Measurements from ENCODE around the gene DCAF12.
"Not testable (repeated sequence)": the region's sequence is repeated elsewhere in the genome, so short reads cannot be mapped to it uniquely, and the experiment has no call there.

Gene DCAF12

DNA sequence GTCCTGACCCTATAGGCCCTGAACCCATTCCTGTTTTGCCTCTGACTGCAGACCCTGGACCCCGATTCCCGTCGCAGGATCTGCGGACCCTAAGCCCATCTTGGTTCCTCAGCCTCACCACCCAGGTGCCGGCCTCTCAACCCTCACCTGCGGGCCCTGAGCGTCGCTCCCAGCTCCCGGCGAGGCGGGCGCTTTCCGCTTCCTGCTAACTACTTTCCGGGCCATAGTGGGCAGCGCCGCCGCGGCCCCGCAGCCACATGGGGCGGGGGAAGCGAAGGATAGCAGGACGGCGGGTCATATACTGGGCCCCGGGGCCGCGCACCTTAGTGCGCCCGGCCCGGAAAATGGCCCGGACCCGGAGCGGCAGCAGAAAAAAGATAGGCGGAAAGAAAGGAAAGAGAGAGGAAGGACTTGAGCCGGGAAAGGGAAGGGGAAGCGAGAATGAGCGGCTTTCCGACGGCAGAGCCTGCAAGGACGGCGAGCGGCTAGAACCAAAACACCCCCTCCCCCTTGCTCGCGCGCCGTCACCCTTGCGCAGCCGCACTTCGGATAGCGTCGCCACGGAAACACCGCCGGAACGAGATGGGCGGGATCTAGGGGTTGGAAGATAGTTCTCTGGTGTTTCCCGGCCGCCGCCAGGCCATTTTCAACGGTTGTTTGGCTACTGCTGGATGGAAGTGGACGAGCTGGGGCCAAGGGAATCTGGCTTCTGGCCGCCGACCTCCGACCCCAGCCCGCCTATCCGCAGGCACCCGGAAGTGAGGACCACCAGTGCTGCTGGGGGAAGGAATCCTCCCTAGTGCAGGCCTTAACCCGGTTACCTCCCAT lies at the start of gene DCAF12:
Gene DCAF12 (minus strand): TSS at position 492 of the 828 bp plus-strand sequence. CDS start 267 bp downstream, at position 225.
- DNase-seq (ENCODE audit: low read depth), result peak; percentile 77

DNA sequence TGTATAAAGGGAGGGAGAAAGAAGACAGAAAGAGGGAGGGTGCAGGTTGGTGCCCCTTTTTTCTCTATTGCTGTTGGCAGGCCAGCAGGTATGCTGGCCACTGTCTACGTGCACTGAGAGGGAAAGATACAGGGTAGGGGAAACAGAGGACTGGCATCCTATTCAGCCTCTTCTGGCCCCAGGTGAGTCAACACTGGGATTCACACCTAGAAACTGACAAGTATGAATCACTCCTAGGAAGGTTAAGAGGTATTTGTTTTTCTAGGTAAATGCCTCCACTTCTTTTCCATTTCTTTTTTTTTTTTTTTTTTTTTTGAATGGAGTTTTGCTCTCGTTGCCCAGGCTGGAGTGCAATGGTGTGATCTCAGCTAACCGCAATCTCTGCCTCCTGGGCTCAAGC lies 49.6 kb upstream of the DCAF12 start:
- no peak for DNase-seq (ENCODE audit: low read depth)

DNA sequence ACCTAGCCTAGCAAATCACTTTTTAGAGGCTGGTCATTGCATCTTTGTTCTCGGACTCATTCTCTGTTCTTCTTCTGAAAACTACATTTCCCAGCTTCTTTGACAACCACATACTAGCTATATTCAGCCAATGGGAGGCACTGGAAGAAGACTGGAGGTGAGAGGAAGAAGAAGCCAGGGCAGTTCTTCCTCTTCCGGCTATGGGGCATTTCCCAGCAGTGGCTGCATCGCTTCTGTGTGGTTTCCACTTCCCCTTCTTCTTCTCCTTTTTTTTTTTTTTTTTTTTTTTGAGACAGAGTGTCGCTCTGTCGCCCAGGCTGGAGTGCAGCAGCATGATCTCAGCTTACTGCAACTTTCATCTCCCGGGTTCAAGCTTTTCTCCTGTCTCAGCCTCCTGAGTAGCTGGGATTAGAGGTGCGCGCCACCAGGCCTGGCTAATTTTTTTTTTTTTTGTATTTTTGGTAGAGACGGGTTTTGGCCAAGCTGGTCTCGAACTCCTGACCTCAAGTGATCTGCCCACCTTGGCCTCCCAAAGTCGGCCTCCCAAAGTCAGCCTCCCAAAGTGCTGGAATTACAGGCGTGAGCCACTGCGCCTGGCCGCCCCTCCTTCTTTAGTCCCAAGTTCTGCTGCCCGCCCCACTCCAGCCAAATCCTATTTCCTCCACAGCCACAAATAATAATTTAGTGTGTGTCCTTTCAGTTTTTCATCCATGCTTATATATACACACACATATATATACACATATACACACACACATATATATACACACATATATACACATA lies 45.4 kb upstream of the DCAF12 start:
- peak; percentile 36 for DNase-seq (ENCODE audit: low read depth)

DNA sequence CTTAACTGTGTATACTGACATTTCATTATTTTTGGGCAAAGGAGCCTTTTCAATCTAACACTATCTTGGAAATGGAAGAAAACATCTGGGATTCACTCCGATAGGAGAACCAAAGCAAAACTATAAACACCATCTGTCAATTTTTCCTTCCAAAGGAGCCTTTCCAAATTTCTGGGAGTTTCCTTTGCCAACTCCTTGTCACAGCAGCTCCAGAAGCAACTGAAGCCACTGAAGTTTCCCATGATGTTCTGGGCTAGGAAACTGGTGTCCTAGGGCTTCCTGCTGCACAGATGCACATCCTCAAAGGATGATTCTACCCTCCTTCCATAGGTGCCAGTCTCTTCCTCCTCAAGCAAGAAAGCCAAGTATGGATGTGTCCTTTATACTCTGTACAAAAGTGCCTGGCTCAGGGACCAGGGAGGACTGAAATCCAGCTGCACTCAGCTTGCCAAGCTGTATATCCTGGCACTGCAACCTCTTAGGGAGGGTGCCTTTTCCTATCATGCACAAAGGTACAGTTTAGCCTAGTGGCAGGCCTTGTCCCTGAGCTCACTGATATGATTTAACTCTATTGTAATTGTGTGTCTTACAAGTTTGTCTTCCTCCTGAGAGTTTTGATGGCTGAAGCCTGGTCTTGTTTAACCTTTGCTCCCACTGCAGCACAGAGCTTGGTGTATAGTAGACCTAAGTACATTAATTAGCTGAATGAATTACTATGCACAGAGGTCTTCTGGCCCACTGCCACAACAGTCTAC lies 43.9 kb upstream of the DCAF12 start:
- DNase-seq (ENCODE audit: low read depth), result no peak

DNA sequence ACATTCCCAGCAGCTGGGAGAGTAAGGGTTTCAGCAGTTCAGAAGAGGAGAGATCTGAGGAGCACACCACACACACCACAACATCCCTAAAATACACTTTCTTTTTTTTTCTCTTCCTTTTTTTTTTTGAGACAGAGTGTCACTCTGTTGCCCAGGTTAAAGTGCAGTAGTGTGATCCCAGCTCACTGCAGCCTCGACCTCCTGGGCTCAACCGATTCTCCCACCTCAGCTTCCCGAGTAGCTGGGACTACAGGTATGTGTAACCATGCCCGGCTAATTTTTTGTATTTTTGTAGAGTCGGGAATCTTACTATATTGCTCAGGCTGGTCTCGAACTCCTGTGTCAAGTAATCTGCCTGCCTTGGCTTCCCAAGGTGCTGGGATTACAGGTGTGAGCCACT lies 42.6 kb upstream of the DCAF12 start:
- no peak for DNase-seq (ENCODE audit: low read depth)

DNA sequence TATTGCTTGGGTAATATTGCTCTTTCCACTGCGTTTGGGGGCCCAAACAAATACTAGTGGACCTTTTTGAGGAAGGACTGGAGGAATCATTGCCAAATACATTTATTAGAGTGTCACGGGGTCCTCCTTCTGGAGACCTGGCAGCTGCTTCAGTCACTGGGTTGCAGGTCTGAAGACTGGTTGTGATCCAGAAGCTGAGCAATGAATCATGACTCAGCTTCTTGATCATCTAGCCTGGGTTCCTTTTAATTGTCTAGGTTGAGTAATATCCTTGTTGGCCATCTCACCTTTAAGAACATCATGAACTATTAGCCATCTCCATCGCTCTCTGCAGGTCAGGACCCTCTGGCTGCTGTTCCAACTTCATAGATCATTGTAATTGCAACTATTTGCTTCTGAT lies 36.9 kb upstream of the DCAF12 start:
- no peak for DNase-seq (ENCODE audit: low read depth)

DNA sequence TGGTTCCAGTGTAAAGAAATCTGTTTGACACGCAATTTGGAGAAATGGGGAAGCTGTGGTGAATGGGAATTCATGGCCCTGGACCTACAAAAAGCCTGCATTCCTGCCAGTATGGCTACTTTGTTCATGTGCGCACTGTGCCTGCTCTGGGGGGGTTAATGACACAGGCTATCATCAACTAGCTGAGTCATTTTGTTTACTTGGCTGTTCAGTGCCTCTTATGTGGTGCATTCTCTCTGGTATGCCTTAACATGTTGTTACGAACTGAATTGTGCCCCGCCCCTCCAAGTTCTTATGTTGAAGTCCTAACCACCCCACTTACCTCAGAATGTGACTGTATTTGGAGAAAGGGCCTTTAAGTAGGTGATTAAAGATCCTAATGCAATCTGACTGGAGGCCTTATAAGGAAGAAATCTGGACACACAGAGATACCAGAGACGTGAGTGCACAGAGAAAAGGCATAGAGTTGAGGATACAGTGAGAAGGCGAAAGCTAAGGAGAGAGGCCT lies 31.9 kb upstream of the DCAF12 start:
- no peak for DNase-seq (ENCODE audit: low read depth)

DNA sequence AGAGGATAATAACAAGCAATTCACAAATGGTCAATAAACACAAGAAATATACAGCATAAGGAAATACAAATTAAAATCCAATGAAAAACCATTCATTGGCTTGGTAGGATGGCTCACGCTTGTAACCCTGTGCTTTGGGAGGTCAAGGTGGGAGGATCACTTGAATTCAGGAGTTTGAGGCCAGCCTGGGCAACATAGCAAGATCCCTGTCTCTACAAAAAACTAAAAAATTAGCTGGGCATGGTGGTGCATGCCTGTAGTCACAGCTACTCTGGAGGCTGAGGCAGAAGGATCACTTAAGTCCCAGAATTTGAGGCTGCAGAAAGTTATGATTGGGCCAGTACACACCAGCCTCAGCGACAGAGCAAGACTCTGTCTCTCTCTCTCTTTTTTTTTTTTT lies 31.4 kb upstream of the DCAF12 start:
- no peak for DNase-seq (ENCODE audit: low read depth)

DNA sequence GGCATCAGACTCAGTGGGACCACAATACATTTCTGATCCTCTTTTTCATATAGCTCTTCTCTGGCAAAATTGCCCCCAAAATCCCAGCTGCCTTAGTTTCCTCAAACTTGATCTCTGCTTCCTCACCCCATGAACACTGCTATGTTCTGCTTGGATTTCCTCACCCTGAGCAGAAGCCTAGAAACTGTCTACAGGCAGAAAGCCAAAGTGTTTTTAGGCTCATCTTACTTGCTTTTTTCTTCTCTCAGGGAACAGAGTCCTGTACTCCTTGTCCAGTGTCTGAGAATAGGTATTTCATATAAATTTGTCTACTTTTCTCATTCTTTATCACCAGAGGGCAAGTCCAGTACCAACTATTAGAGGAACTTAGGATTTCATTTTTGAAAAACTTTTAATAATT lies 30.8 kb upstream of the DCAF12 start:
- no peak for DNase-seq (ENCODE audit: low read depth)

DNA sequence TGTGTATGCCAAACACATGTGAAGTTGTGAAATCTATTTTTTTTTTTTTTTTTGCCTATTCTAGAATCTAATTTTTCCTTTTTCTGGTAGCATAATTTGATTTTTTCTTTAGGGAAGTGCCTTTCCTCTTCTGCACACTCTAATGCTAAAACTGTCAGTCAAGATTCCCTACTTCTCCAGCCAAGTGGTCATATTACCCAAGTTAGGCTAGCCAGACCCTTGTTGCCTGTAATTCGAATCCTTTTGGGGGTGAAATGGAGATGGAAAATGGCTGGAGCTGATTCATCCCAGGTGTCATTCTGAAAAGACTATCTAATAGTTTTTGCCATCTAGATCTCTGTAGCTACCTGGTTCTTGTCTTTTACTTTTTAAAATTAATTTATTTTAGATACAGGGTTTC lies 27.6 kb upstream of the DCAF12 start:
- DNase-seq (ENCODE audit: low read depth), result no peak

DNA sequence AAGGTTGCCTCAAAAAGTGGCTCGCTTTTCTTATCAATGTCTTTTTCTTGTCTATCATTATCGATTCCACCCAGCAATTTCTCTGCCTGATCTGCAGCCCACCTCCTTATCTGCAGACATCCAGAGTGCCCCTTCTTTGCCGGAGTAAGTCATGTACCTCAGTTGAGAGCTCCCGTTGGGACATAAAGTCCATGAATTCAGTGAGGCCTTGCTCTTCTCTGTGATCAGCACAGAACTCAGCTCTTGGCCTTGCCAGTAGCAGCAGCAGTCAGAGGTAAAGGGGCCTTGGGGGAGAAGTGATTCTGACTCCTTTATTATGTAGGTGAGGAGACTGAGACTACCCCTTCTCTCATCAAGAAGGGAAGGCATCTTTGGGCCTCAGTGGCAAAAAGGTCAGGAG lies 24.9 kb upstream of the DCAF12 start:
- DNase-seq (ENCODE audit: low read depth), result no peak

DNA sequence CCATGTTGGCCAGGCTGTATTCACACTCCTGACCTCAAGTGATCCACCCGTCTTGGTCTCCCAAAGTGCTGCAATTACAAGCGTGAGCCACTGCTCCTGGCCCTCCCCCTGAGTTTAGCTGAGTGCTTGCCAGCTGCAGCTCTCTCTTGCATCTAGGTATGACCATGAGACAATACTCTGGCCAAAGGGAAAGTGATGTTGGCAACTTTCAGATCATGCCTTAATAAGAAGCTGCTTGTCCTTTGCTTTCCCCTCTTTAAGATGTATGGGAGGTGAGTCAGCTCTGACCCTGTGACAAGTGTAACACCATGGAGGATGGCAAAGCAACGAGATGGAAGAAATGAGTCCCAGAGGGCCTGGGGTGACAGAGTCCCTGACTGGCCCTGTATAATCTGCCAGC lies 18.7 kb upstream of the DCAF12 start:
- DNase-seq (ENCODE audit: low read depth), result no peak

DNA sequence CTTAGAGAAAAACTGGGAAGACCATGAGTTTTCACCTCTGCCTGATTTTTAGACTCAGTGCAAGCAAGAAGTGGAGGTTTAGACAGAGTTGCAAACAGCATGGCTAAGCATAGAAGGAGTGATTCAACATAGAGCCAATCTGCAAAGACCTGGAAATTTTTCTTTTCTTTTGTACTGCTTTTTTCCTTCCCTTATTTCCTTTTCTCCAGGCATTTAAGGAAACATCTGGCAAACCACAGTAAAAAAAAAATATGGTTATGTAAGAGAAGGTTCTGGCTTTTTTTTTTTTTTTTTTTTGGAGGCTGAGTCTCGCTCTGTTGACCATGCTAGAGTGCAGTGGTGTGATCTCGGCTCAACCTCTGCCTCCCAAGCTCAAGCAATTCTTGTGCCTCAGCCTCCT lies 16.6 kb upstream of the DCAF12 start:
- no peak for DNase-seq (ENCODE audit: low read depth)

DNA sequence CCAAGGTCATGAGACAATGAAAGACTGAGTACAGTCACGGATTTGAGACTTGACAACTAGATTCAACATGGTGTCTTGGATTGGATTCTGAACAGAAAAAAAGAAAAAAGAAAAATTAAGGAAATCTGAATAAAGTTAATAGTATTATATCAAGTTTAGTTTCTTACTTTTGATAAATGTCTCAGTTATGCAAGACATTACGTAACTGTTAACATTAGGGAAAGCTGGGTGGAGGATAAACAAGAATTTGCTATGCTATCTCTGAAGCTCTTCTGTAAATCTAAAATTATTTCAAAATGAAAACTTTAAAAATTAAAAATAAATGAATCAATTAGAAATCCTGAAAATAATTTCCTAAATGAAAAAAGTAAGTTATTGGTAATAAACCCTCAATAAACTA lies 14.4 kb upstream of the DCAF12 start:
- DNase-seq (ENCODE audit: low read depth), result no peak

DNA sequence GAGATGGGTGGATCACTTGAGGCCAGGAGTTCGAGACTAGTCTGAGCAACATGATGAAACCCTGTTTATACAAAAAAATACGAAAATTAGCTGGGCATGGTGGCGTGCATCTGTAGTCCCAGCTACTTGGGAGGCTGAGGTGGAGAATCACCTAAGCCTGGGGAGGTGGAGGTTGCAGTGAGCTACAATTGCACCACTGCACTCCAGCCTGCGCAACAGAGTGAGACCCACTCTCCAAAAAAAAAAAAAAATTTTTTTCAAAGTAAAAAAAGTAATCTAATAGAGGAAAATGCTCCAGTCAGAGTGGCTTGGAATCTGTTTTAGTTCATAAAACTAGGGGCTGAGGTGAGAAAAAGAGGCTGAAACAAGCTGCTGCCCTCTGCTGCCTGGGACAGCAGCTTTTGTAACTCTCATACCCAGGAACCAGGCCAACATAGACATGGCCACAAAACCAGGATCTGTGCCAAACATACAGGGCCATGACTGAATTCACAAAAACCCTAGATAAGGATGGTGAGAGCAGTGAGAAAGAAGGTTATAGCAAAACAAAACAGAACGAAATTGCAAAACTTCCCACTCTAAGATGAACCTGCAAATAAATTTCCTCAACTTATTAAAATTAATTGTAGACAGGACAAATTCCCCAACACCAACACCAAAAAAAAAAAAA lies 13.1 kb upstream of the DCAF12 start:
- DNase-seq (ENCODE audit: low read depth), result no peak

DNA sequence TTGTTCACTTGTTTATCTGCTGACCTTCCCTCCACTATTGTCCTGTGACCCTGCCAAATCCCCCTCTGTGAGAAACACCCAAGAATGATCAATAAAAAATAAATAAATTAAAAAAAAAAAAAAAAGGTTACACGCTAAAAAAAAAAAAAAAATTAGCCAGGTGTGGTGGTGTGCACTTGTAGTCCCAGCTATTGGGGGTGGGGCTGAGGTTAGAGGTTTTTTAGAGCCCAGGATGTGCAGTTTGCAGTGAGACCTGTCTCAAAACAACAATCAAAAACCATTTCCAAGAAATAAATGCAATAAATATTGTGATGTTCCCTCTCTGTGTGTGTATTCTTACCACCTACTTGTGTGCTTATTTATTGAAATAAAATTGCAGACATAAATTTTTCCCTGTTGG lies 12.1 kb upstream of the DCAF12 start:
- DNase-seq (ENCODE audit: low read depth), result not testable (repeated sequence)

DNA sequence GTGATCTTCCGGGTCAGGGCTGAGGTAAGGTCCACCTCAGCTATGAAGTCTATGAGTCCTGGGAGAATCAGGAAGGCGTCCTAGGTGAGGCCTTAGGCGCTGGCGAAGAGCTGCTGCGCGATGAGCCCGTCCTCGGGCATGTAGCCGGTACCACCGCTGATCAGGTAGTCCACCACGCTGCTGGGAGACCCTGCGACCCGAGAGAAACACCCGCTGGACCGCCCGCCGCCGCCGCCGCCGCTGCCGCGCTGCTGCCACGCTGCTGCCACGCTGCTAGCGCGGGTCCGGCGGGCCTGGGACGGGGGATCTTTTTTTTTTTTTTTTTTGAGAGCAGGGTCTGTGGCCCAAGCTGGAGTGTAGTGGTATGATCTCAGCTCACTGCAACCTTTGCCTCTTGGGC lies 8.0 kb upstream of the DCAF12 start:
- no peak for DNase-seq (ENCODE audit: low read depth)

DNA sequence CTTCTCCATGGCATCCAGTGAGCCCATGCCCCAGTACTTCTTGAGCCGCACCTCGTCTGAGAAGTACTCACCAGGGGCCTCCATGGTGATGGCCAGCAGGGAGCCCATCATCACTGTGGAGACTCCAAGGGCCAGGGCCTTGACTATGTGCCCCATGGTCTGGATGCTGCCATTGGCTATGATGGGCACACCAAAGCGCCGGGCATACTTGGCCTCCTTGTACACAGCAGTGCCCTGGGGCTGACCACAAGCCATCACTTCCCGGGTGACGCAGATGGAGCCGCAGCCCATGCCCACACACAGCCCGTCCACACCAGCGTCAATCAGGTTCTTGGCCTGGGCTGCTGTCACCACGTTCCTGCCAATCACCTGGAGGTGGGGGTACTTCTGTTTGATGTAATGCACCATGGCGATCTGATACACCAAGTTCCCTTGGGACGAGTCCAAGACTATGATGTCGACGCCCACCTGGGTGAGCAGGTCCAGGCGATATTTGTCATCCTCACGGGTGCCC lies 7.0 kb upstream of the DCAF12 start:
- DNase-seq (ENCODE audit: low read depth), result no peak

DNA sequence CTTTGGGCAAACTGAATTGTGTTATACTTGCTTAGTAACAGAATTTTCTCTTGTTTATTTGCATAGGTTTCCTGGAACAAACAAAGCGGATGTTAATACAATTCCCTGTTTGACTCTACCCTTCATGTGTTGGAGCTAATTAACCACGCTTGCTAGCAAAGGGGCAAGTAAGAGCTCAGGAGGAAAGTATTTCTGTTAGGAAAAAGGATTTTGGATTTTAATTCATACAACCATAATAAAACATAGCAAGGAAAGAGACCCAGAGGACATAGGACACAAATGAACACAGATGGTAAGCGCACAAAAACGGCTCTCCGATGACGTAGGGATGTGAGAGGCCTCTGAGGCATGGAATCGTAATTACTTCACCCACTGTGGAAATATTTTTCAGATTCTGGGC lies 5.1 kb upstream of the DCAF12 start:
- no peak for DNase-seq (ENCODE audit: low read depth)

DNA sequence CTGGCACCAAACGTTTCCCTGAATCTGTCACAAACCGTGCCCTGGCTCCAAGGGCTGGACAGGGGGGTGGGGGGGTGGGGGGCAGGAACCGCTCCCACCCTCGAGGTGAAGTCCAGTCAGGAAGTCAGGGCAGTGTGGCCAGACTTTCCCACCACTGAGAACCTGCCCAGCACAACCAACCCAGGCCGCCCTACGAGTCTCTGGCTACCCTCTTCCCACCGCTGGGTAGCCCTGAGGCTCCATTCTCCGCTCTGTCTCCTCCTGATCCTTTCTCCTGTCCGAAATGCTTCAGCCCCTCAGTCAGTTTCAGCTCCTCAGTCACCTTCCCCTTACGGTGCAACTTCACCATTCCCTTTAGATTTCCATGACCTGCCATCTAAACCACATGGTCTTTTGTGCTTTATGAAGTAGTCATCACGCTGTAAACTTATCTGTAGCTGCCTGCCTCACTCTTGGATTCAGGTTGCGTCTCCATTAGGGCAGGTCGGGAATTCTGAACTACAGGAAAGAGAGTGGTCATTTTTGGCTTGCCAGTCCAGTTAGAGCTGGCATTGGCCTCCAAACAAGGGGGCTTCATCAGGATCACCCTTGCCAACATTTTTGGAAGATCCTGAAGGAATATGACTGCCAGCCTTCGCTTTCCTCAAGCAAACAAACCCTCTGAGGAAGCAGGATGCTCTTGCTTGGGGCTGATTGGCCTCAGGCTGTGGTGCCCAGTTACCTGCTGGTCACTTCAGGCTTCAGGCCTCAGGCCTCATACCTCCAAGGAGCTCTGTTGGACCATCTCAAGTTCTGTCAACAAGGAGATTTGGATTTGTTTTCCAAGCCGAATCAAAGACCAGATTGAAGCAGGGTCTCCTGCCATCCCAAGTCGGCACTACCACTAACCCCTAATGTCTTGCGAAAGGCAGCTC lies 794 bp upstream of the DCAF12 start:
- DNase-seq (ENCODE audit: low read depth), result no peak
